HG02943 (cell line): ENCODE data around the gene MED4.

ENCODE experiments used
- ATAC-seq: cut with Tn5 transposase; IDR thresholded peaks from one replicate; pipeline ENCODE4 v1.9.1; 2021; ENCODE audit warnings: mild to moderate bottlenecking, low read depth, moderate library complexity; ENCODE audit not compliant: unreplicated experiment

Gene MED4

GRCh38 chr13:48040049-48040448, 54.9 kb downstream of the MED4 start:
- ATAC-seq, result no peak

DNA sequence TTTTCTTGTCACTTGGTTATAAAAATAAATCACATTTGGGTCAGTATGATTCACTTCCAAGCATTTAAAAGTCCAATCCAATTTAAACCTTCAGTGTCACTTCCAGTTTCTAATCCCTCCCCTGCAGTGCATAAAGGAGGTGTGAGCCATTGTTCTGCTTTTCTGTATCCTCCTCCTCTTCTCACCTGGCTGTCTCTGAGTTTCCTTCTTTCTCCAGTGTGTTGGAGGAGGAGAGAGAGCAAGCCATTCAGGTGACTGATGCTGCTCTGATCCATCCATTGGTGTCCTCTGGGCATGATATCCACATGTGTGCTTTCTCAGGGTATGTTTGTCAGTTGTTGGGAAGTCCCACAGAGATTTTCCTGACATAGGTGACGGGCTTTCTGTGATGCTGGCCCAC, 56.1 kb downstream of the MED4 start:
- no peak for ATAC-seq

DNA sequence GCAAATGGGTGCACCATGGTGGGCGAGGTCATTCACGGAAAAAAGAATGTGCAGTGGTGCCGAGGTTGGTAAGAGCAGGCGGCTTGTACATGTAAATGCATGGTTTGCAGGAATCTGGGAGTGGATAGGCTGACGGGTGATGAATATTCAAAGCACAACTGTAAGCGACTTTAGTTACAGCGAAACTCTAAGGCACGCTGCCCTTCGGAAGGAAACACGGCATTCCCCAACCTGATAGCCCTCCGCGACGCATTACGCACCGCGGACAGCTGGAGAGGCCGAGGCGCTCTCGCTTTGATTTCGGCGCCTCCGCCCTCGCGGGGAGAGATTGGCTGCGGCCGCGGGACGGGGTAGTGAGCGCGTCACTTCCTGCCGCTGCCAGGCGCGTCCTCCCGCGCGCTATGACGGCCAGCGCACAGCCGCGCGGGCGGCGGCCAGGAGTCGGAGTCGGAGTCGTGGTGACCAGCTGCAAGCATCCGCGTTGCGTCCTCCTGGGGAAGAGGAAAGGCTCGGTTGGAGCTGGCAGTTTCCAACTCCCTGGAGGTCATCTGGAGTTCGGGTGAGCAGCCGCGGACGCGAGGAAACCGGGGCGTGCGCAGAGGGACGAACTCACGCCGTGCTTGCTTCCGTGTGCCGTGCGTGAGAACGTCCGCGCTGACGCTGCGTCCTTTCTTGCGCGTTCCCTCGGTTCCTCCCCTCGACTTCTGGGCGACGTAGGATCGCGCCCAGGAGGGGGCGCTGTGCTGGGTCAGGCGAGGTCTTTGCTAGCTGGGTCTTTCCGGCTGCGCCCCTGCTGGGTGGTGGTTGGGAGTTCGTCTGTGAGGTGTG, 57.3 kb downstream of the MED4 start, which contains the start of gene NUDT15:
NUDT15 (plus strand) TSS at position 381 of the 828 bp plus-strand sequence; CDS start at position 402, 21 bp downstream.
- peak; percentile 94 for ATAC-seq

- ATAC-seq, result no peak
Observed at GRCh38 chr13:48029859-48030258, 65.0 kb downstream of the MED4 start.

DNA sequence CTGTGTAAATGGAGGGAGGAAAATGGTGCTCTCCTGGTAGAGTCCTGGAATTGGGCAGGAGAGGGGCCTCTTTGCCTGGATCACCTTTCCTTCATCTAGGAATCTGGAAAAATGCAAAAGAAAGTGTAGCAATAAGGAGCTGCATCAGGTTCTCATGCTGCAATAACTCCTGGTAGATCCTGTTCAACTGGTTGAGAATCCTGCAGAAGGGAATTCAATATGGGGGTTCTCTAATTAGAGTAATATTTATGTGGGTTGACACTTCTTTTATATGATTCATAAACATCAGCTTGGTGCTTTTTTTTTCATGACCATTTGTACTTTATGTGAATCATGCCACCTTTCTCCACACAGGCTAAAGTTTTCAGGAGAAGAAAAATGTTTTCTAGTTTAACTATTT, 66.8 kb downstream of the MED4 start:
- ATAC-seq, result no peak
